HEK293 (cell line): ENCODE data around the gene RNF151.
A peak's percentile ranks its signal among the peaks of the same experiment; 100 is the strongest.

Experiments used
- GLI4 ChIP-seq: fragments of 450-650 bp; formaldehyde crosslinking; IDR thresholded peaks from 2 replicates; pipeline ENCODE4 v1.5.1; 2016; ENCODE audit warnings: missing biosample characterization, missing genetic modification characterization
- KLF8 ChIP-seq: fragments of 450-650 bp; formaldehyde crosslinking; IDR thresholded peaks from 2 replicates; pipeline ENCODE4 v1.5.1; 2016; ENCODE audit warnings: missing biosample characterization, missing genetic modification characterization
- MZF1 ChIP-seq: fragments of 450-650 bp; formaldehyde crosslinking; IDR thresholded peaks from 2 replicates; pipeline ENCODE4 v1.5.1; 2017; ENCODE audit warnings: missing biosample characterization, missing genetic modification characterization, borderline replicate concordance
- WT1 ChIP-seq: fragments of 450-650 bp; formaldehyde crosslinking; IDR thresholded peaks from 2 replicates; pipeline ENCODE4 v1.5.1; 2016; ENCODE audit warnings: missing biosample characterization, missing genetic modification characterization
- YY1 ChIP-seq: fragments of 450-650 bp; formaldehyde crosslinking; IDR thresholded peaks from 2 replicates; pipeline ENCODE4 v1.5.1; 2018; ENCODE audit warnings: missing biosample characterization, missing genetic modification characterization
- ZNF112 ChIP-seq: fragments of 450-650 bp; formaldehyde crosslinking; IDR thresholded peaks from 2 replicates; pipeline ENCODE4 v1.5.0; 2017; ENCODE audit warnings: missing biosample characterization, missing genetic modification characterization
- ZNF132 ChIP-seq: fragments of 450-650 bp; formaldehyde crosslinking; IDR thresholded peaks from 2 replicates; pipeline ENCODE4 v1.5.1; 2017; ENCODE audit warnings: missing biosample characterization, missing genetic modification characterization, borderline replicate concordance
- ZNF155 ChIP-seq: fragments of 450-650 bp; formaldehyde crosslinking; IDR thresholded peaks from 2 replicates; pipeline ENCODE4 v1.5.1; 2016; ENCODE audit warnings: missing biosample characterization, missing genetic modification characterization
- ZNF274 ChIP-seq, 2 experiments: fragments of 200-500 bp in 1 of 2; fragments of 450-650 bp in 1 of 2; sonication (Bioruptor generic) in 1 of 2; formaldehyde crosslinking in 1 of 2; IDR thresholded peaks; 2 replicates each; pipeline versions ENCODE4 v1.5.1 to v1.6.1; 2014 to 2016; ENCODE audit warnings: borderline replicate concordance in 1 of 2, inconsistent platforms in 1 of 2, low read length in 1 of 2, missing biosample characterization in 1 of 2, missing genetic modification characterization in 1 of 2
- ZNF335 ChIP-seq: fragments of 450-650 bp; formaldehyde crosslinking; conservative IDR thresholded peaks from 2 replicates; pipeline ENCODE4 v1.5.1; 2016; ENCODE audit warnings: missing biosample characterization, missing genetic modification characterization
- ZNF341 ChIP-seq: fragments of 450-650 bp; formaldehyde crosslinking; IDR thresholded peaks from 2 replicates; pipeline ENCODE4; 2016; ENCODE audit warnings: low read depth, missing biosample characterization, missing genetic modification characterization
- ZNF426 ChIP-seq: fragments of 450-650 bp; formaldehyde crosslinking; IDR thresholded peaks from 2 replicates; pipeline ENCODE4 v1.5.1; 2017; ENCODE audit warnings: missing biosample characterization, missing genetic modification characterization, mild to moderate bottlenecking, inconsistent platforms, moderate library complexity
- ZNF473 ChIP-seq: fragments of 450-650 bp; formaldehyde crosslinking; IDR thresholded peaks from 2 replicates; pipeline ENCODE4 v1.5.1; 2017; ENCODE audit warnings: missing biosample characterization, missing genetic modification characterization
- ZNF48 ChIP-seq: fragments of 450-650 bp; formaldehyde crosslinking; IDR thresholded peaks from 2 replicates; pipeline ENCODE4 v1.5.1; 2016; ENCODE audit warnings: missing biosample characterization, missing genetic modification characterization
- ZNF529 ChIP-seq: fragments of 450-650 bp; formaldehyde crosslinking; IDR thresholded peaks from 2 replicates; pipeline ENCODE4 v1.5.1; 2017; ENCODE audit warnings: missing genetic modification characterization, missing biosample characterization; ENCODE audit not compliant: insufficient replicate concordance
- ZNF610 ChIP-seq: fragments of 450-650 bp; formaldehyde crosslinking; IDR thresholded peaks from 2 replicates; pipeline ENCODE4 v1.5.1; 2016; ENCODE audit warnings: missing biosample characterization, missing genetic modification characterization, borderline replicate concordance
- ZNF677 ChIP-seq: fragments of 450-650 bp; IDR thresholded peaks from 2 replicates; pipeline ENCODE4 v1.5.0; 2018; ENCODE audit warnings: missing biosample characterization, mild to moderate bottlenecking, missing genetic modification characterization, moderate library complexity
- ZNF701 ChIP-seq: fragments of 450-650 bp; formaldehyde crosslinking; IDR thresholded peaks from 2 replicates; pipeline ENCODE4 v1.5.1; 2016; ENCODE audit warnings: missing biosample characterization, missing genetic modification characterization
- ZNF776 ChIP-seq: fragments of 450-650 bp; formaldehyde crosslinking; IDR thresholded peaks from 2 replicates; pipeline ENCODE4 v1.5.0; 2017; ENCODE audit warnings: missing biosample characterization, missing genetic modification characterization, borderline replicate concordance
- ZNF785 ChIP-seq: fragments of 450-650 bp; formaldehyde crosslinking; IDR thresholded peaks from 2 replicates; pipeline ENCODE4 v1.5.1; 2016; ENCODE audit warnings: missing biosample characterization, missing genetic modification characterization
- ZNF830 ChIP-seq: fragments of 450-650 bp; IDR thresholded peaks from 2 replicates; pipeline ENCODE4 v1.5.0; 2018; ENCODE audit warnings: missing biosample characterization, missing genetic modification characterization, low read depth, mild to moderate bottlenecking, moderate library complexity
- TF ChIP-seq, protein P1 (sequence below): fragments of 450-650 bp; formaldehyde crosslinking; IDR thresholded peaks from 2 replicates; pipeline ENCODE4 v1.5.1; 2016; ENCODE audit warnings: missing biosample characterization, missing genetic modification characterization
- TF ChIP-seq, protein P2 (sequence below): fragments of 450-650 bp; formaldehyde crosslinking; IDR thresholded peaks from 2 replicates; pipeline ENCODE4 v1.5.1; 2016; ENCODE audit warnings: missing biosample characterization, missing genetic modification characterization, borderline replicate concordance
- TF ChIP-seq, protein P3 (sequence below): fragments of 450-650 bp; formaldehyde crosslinking; IDR thresholded peaks from 2 replicates; pipeline ENCODE4 v1.5.1; 2016; ENCODE audit warnings: missing biosample characterization, missing genetic modification characterization
- TF ChIP-seq, protein P4 (sequence below): fragments of 450-650 bp; formaldehyde crosslinking; IDR thresholded peaks from 2 replicates; pipeline ENCODE4 v1.5.1; 2017; ENCODE audit warnings: missing biosample characterization, missing genetic modification characterization
- TF ChIP-seq, protein P5 (sequence below): fragments of 450-650 bp; formaldehyde crosslinking; IDR thresholded peaks from 2 replicates; pipeline ENCODE4 v1.5.1; 2017; ENCODE audit warnings: missing biosample characterization, missing genetic modification characterization

RNF151 gene

DNA sequence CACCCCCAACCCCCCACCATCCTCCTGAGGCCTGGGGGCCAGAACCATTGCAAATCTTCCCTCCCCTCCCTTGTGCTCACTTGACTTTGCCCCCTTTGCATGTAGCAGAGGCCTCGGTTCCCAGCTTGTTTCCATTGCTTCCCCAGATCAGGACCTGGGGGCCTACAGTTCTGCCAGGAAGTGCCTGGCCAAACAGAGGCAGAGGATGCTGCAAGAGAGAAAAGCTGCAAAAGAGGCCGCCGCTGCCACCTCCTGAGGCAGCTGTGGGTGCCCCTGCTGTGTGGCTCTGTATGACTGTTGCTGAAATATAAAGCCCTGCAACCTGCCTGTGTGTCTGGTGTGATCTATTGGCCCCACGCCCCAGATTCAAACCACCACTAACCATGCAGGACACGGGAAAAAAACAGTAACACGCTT lies 5.0 kb upstream of the RNF151 start (continued):
- TF ChIP-seq ZNF830 (no peak), GLI4 (tag by site-specific recombination) (no peak), KLF8 (tag by site-specific recombination) (peak; percentile 36), ZNF785 (tag by site-specific recombination) (no peak), ZNF155 (tag by site-specific recombination) (no peak), ZNF701 (tag by site-specific recombination) (no peak), ZNF132 (no peak), ZNF112 (no peak), ZNF335 (peak; percentile 34), WT1 (no peak), ZNF473 (tag by site-specific recombination) (no peak), ZNF274 (IDR thresholded peaks at IDR 0.05; ENCODE audit: low read length) (no peak), ZNF274 (tag by site-specific recombination; IDR thresholded peaks at IDR 0.05; ENCODE audit: borderline replicate concordance) (no peak), ZNF426 (tag by site-specific recombination) (no peak), ZNF776 (no peak), ZNF529 (tag by site-specific recombination) (no peak), ZNF341 (tag by site-specific recombination) (no peak), MZF1 (tag by site-specific recombination) (peak; percentile 28; the same call in 1 of the 2 replicates), ZNF48 (tag by site-specific recombination) (no peak), ZNF677 (tag by site-specific recombination) (no peak), YY1 (no peak), ZNF610 (tag by site-specific recombination) (no peak)
- TF ChIP-seq, protein P1, sequence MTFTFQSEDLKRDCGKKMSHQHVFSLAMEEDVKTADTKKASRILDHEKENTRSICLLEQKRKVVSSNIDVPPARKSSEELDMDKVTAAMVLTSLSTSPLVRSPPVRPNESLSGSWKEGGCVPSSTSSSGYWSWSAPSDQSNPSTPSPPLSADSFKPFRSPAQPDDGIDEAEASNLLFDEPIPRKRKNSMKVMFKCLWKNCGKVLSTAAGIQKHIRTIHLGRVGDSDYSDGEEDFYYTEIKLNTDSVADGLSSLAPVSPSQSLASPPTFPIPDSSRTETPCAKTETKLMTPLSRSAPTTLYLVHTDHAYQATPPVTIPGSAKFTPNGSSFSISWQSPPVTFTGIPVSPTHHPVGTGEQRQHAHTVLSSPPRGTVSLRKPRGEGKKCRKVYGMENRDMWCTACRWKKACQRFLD: no peak
- TF ChIP-seq, protein P2, sequence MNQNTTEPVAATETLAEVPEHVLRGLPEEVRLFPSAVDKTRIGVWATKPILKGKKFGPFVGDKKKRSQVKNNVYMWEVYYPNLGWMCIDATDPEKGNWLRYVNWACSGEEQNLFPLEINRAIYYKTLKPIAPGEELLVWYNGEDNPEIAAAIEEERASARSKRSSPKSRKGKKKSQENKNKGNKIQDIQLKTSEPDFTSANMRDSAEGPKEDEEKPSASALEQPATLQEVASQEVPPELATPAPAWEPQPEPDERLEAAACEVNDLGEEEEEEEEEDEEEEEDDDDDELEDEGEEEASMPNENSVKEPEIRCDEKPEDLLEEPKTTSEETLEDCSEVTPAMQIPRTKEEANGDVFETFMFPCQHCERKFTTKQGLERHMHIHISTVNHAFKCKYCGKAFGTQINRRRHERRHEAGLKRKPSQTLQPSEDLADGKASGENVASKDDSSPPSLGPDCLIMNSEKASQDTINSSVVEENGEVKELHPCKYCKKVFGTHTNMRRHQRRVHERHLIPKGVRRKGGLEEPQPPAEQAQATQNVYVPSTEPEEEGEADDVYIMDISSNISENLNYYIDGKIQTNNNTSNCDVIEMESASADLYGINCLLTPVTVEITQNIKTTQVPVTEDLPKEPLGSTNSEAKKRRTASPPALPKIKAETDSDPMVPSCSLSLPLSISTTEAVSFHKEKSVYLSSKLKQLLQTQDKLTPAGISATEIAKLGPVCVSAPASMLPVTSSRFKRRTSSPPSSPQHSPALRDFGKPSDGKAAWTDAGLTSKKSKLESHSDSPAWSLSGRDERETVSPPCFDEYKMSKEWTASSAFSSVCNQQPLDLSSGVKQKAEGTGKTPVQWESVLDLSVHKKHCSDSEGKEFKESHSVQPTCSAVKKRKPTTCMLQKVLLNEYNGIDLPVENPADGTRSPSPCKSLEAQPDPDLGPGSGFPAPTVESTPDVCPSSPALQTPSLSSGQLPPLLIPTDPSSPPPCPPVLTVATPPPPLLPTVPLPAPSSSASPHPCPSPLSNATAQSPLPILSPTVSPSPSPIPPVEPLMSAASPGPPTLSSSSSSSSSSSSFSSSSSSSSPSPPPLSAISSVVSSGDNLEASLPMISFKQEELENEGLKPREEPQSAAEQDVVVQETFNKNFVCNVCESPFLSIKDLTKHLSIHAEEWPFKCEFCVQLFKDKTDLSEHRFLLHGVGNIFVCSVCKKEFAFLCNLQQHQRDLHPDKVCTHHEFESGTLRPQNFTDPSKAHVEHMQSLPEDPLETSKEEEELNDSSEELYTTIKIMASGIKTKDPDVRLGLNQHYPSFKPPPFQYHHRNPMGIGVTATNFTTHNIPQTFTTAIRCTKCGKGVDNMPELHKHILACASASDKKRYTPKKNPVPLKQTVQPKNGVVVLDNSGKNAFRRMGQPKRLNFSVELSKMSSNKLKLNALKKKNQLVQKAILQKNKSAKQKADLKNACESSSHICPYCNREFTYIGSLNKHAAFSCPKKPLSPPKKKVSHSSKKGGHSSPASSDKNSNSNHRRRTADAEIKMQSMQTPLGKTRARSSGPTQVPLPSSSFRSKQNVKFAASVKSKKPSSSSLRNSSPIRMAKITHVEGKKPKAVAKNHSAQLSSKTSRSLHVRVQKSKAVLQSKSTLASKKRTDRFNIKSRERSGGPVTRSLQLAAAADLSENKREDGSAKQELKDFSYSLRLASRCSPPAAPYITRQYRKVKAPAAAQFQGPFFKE: no peak
- TF ChIP-seq, protein P3, sequence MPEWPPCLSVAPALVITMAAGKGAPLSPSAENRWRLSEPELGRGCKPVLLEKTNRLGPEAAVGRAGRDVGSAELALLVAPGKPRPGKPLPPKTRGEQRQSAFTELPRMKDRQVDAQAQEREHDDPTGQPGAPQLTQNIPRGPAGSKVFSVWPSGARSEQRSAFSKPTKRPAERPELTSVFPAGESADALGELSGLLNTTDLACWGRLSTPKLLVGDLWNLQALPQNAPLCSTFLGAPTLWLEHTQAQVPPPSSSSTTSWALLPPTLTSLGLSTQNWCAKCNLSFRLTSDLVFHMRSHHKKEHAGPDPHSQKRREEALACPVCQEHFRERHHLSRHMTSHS (tag by site-specific recombination): no peak
- TF ChIP-seq, protein P4, sequence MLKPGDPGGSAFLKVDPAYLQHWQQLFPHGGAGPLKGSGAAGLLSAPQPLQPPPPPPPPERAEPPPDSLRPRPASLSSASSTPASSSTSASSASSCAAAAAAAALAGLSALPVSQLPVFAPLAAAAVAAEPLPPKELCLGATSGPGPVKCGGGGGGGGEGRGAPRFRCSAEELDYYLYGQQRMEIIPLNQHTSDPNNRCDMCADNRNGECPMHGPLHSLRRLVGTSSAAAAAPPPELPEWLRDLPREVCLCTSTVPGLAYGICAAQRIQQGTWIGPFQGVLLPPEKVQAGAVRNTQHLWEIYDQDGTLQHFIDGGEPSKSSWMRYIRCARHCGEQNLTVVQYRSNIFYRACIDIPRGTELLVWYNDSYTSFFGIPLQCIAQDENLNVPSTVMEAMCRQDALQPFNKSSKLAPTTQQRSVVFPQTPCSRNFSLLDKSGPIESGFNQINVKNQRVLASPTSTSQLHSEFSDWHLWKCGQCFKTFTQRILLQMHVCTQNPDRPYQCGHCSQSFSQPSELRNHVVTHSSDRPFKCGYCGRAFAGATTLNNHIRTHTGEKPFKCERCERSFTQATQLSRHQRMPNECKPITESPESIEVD (tag by site-specific recombination): no peak
- TF ChIP-seq, protein P5, sequence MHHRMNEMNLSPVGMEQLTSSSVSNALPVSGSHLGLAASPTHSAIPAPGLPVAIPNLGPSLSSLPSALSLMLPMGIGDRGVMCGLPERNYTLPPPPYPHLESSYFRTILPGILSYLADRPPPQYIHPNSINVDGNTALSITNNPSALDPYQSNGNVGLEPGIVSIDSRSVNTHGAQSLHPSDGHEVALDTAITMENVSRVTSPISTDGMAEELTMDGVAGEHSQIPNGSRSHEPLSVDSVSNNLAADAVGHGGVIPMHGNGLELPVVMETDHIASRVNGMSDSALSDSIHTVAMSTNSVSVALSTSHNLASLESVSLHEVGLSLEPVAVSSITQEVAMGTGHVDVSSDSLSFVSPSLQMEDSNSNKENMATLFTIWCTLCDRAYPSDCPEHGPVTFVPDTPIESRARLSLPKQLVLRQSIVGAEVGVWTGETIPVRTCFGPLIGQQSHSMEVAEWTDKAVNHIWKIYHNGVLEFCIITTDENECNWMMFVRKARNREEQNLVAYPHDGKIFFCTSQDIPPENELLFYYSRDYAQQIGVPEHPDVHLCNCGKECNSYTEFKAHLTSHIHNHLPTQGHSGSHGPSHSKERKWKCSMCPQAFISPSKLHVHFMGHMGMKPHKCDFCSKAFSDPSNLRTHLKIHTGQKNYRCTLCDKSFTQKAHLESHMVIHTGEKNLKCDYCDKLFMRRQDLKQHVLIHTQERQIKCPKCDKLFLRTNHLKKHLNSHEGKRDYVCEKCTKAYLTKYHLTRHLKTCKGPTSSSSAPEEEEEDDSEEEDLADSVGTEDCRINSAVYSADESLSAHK (tag by site-specific recombination): no peak
